Renal cortex interstitium (tissue), 11 donors: ENCODE results near the gene SMARCA4. TPM values are rescaled to one million over a fixed set of nuclear protein-coding genes. Genes with fewer than 3 reads are reported as not detected.
A peak's percentile ranks its signal among the peaks of the same experiment; 100 is the strongest.
"Not testable (repeated sequence)": the region's sequence is repeated elsewhere in the genome, so short reads cannot be mapped to it uniquely, and the experiment has no call there.

Source experiments
- DNase-seq, 11 donors: peaks; one replicate each; pipeline ENCODE4 v3.0.0-alpha.2; 2013; ENCODE audit warnings: low read depth in 9 of 11, low spot score in 4 of 11; ENCODE audit errors: extremely low read depth in 1 of 11
- polyA plus RNA-seq, 3 donors: library from polyadenylated mRNA; unstranded; fragments of 120-200 nt; gene quantifications; one replicate each; pipeline ENCODE4 v1.2.1, GENCODE V29; 2013; ENCODE audit not compliant: insufficient read length in 3 of 3

The SMARCA4 gene
- polyA plus RNA-seq, 3 donors, result 163 to 177 (median 165) TPM

DNA sequence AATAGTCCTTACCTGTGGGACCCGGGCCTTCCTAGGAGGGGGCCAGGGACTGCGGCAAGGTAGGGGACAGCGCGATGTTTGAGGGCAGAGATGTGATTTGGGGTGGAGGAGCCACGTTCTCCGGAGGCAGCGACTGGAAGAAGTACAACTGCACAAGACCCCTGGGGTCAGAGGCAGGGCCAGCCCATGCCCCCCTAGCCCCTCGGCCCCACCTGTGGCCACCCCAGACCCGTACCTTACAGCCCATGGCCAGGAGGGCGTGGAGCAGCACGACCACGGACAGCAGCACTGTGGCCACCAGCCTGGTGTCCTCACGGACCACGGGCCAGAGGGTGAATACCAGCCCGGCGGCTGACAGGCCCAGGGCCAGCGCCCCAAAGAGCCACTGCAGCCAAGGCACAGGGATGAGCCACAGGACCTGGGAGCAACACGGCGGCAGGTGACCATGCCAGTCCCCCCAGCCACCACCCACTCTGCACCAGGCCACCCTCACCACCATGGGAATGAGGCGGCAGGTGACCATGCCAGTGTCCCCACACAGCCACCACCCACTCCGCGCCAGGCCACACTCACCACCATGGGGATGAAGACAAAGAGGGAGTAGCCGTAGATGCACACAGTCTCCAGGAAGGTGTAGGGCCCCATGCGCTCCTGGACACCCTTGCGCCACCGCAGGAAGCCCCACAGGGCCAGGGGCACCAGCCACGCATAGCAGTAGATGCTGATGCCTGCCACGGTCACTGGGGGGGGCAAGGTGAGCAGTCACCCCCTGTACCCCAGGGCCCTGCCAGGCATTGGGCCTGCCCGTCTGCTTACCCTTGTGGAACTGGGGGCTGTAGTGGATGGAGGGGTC lies 37.3 kb upstream of the SMARCA4 start:
- no peak for DNase-seq

DNA sequence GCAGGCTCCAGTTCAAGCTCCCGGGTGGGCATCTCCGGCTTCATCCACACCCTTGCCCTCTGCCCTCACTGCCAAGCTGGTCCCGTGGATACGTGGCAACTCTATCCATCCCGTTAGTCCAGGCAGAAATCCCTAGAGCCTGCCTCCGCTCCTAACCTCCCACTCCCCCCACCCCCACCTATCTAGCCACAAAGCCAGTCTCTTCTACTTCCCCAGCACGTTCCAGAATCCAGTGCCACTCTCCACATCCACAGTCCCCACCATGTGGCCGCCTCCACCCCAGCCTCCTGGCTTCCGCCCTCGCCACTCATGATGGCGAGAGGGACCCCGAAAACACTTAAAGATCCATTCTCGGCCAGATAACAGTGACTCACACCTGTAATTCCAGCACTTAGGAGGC lies 36.2 kb upstream of the SMARCA4 start:
- no peak for DNase-seq

DNA sequence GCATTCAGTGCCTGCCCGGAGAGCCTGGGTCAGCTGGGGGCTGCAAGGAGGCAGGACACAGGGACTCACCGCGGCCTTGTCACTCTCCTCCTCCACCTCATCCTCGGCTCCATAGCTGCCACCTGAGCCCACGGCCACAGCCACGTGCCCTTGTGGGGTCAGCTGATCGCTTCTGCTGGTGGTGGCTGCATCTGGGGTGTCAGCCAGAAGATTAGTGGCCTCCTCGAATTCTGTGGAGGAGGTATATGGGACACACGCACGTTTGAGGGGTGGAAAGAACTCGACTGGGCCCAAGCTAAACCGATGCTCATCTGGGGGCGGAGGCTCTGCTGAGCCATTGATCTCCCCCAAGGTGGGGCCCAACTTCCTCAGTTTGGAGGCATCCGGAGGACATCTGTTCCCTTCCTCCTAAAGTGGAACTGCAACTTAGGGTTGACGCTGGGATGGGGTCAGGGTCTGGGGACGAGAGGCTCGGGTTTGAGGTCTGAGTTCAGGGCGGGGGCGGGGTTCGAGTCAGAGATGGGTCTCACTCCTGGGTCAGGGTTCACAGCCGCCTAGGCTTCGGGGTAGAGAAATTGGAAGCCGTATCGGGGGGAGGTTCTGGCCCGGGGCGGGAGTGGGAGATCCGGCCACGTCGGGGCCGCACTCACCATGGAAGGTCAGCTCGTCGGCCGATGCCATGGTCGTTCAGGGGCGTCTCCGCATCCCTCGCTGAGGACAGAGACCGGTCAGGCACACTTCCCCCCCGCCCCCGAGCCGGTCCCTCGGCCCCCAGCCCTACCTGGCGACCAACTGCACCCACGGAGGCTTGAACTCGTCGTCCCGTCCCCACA lies 32.9 kb upstream of the SMARCA4 start:
- no peak for DNase-seq

DNA sequence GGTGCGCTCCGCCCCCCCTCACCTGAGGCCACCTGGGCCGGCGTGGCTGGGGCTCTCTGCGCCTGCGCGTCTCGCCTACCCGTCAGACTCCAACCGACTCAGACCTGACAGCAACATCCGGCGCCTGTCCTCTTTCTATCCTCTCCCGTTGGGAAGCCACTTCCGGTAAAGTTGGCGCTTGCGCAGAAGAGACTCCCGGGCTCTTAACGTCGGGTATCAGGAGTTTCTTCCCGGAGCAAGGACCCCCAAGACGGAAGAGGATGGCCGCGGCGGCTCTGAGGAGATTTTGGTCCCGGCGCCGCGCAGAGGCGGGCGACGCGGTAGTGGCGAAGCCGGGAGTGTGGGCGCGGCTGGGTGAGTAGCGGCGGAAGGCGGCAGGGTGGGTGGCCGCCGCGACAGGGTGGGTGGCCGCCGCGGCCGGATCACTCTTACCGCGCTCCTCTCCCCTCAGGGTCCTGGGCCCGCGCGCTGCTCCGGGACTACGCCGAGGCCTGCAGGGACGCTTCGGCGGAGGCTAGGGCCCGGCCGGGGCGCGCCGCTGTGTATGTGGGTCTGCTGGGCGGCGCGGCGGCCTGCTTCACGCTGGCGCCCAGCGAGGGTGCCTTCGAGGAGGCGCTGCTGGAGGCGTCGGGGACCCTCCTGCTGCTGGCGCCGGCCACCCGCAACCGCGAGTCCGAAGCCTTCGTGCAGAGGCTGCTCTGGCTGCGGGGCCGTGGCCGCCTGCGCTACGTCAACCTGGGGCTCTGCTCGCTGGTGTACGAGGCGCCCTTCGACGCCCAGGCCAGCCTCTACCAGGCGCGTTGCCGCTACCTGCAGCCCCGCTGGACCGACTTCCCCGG lies 32.0 kb upstream of the SMARCA4 start, which contains the start of the genes TIMM29 and YIPF2:
Gene TIMM29 (plus strand): TSS at position 249 of the 839 bp plus-strand sequence. CDS start 12 bp downstream, at position 261.
Gene YIPF2 (minus strand): TSS at position 77 of the 839 bp plus-strand sequence. CDS start 229 bp downstream, outside the sequence.
- peak; percentile 95 to 99 (median 98) for DNase-seq

DNA sequence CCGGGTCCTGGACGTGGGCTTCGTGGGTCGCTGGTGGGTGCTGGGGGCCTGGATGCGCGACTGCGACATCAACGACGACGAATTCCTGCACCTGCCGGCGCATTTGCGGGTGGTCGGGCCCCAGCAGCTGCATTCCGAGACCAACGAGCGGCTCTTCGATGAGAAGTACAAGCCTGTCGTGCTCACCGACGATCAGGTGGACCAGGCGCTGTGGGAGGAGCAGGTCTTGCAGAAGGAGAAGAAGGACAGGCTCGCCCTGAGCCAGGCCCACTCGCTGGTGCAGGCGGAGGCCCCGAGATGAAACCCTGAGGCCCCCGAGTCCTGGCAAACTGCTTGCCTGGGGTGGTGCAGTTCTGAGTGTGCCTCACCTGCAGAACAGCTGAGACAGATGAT lies 31.4 kb upstream of the SMARCA4 start:
- DNase-seq, result no peak

DNA sequence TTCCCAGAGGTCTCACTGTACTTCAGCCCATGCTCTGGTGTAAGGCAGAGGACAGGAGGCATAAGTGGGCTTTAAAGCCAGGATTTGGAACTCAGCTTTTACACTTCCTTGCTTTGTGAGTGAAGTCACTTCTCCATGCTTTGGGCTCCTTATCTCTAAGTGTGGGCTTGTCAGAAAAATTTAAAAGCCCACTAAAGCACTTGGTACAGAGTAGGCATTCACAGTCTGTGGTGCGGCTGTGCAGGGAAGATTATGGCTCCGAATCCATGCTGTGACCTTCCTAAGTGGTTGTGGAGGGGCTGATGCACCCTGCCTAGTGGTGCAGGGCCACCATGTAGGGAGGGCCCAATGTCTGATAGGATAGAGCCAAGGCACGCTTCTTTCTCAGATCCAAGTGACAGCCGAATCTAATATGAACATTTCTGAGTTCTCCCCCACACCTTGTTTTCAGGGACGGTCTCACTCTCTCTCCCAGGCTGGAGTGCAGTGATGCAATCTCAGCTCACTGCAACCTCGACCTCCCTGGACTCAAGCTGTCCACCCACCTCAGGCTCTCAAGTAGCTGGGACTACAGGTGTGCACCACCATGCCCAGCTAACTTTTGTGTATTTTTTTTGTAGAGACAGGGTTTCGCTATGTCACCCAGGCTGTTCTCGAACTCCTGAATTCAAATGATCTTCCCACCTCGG lies 25.3 kb upstream of the SMARCA4 start:
- DNase-seq, result no peak

DNA sequence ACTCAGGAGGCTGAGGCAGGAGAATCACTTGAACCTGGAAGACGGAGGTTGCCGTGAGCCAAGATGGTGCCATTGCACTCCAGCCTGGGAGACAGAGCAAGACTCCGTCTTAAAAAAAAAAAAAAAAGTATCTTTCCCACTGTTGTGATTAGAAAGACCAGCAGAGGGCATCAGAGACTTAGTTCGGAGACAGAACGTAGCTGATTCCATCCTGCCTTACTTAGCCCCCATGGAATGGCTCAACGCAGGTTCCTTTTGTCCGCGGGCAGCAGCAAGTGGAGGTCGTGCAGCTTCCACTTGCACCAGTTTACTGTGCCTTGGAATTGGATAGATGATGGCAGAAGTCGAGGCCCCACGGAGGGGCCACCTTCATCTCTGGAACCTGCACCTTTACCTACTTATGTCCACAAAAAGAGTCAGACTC lies 24.2 kb upstream of the SMARCA4 start:
- peak in 9 of 11 donors; percentile 57 to 85 (median 76) for DNase-seq

DNA sequence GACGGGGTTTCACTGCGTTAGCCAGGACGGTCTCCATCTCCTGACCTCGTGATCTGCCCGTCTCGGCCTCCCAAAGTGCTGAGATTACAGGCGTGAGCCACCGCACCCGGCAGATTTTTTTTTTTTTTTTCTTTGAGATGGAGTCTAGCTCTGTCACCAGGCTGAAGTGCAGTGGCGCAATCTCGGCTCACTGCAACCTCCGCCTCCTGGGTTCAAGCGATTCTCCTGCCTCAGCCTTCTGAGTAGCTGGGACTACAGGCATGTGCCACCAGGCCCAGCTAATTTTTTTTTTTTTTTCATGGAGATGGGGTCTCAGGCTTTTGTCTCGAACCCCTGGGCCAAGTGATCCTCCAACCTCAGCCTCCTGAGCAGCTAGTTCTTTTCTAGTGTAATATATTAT lies 19.2 kb upstream of the SMARCA4 start:
- DNase-seq, result not testable (repeated sequence)

DNA sequence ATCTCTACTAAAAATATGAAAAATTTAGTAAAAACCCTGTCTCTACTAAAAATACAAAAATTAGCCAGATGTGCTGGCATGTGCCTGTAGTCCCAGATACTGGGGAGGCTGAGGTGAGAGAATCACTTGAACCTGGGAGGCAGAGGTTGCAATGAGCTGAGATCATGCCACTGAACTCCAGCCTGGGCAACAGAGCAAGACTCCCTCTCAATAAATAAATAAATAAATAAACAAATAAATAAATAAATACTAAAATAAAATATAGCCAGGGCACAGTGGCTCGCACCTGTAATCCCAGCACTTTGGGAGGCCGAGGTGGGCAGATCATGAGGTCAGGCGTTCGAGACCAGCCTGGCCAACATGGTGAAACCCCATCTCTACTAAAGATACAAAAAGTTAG lies 17.4 kb upstream of the SMARCA4 start:
- DNase-seq, result not testable (repeated sequence)

DNA sequence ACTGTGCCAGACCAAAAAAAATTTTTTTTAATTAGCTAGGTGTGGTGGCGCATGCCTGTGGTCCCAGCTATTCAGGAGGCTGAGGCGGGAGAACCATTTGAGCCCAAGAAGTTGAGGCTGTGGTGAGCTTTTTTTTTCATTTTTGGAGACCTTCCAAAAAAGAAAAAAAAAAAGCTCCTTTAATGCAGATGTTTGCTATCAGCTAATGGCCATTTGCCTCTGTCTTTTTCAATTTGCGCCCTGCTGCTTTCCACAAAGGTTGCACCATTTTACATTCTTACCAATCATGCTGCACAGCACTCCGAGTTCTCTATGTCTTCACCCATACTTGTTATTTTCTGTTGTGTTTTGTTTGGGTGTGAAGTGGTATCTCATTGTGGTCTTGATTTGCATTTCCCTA lies 15.6 kb upstream of the SMARCA4 start:
- no peak for DNase-seq

DNA sequence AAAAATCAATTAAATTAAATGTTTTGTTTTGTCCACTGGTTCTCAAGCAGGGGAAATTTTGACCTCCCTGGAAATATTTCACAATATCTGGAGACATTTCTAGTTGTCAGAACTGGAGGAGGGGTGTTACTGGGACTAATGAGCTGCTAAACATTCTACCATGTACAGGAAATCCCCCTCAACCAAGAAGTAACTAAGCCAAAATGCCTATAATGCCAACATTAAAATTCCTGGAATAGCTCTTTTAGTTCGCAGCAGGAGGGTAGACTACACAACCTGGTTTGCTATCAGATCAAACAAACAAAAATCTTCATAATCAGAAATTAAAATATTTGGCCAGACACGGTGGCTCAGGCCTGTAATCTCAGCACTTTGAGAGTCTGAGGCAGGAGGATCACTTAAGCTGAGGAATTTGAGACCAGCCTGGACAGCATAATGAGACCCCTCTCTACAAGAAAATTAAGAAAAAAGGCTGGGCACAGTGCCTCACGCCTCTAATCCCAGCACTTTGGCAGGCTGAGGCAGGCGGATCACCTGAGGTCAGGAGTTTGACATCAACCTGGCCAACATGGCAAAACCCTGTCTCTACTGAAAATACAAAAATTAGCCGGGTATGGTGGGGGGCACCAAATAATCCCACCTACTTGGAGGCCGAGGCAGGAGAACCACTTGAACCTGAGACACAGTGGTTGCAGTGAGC lies 13.7 kb upstream of the SMARCA4 start:
- no peak for DNase-seq

DNA sequence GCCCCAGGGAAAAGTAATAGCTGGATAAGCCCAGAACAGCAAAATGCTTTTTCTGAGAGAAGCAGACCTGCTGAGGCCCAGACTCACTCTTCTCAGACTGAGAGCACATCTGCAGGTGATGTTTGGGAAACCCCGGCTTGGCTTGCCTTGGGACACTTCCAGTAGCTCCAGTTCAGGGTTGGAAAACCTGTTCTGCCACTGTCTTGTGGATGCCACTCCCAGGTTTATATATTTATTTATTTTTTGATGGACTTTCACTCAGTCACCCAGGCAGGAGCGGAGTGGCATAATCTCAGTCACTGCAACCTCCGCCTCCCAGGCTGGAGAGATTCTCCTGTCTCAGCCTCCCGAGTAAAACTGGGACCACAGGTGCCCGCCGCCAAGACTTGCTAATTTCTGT lies 8.0 kb upstream of the SMARCA4 start:
- DNase-seq, result no peak

DNA sequence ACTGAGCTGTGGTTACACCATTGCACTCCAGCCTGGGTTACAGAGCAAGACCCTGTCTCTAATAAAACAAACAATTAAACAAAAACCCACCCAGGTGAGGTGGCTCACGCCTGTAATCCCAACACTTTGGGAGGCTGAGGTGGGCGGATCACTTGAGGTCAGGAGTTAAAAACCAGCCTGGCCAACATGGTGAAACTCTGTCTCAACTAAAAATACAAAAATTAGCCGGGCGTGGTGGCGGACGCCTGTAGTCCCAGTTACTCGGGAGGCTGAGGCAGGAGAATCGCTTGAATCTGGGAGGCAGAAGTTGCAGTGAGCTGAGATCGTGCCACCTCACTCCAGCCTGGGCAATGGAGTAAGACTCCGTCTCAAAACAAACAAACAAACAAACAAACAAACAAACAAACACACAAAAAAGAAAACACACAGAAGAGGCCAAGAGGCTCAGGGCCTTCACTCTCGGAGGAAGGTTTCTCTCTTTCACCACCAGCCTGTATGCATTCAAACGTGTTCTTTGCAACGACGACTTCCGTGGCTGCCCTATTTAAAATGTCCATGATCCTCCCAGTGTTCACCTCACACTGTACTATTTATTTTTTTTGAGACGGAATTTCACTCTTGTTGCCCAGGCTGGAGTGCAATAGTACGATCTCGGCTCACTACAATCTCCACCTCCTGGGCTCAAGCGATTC lies 1.4 kb upstream of the SMARCA4 start:
- not testable (repeated sequence) for DNase-seq

DNA sequence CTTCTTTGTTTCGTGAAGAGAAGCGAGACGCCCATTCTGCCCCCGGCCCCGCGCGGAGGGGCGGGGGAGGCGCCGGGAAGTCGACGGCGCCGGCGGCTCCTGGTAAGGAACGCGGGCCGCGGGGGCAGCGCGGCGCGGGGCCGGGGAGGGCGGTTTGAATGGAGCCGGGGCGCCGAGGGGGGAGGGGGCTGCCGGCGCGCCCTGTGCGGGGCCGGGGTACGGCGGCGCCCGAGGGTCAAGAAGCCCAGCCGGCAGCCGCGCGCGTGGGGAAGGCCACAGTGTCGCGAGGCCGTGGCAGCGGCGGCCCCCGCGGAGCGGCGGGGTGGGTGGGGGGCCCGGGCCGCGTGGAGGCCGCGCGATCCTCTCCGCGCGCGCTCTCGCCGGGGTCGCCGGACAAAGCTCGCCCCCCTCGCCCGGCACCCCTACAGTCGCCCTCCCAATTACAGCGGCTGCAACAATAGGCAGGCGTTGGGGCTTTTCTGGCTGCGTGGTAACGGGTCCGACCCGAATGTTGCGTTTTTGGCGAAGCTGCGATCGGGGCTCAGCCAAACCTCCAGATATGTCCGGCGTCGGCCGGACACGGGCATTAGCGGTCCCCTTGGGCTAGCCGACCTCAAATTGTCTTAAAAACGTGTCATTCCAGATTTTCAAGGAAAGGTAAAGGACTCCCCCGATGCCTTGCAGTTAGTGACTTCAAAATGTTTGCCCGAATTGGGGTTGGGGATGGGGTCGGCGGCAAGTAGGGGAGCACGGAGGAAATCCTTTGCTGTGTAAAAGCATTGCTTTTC lies 437 bp downstream of the SMARCA4 start:
- peak in 1 of 11 donors; percentile 49 for DNase-seq

DNA sequence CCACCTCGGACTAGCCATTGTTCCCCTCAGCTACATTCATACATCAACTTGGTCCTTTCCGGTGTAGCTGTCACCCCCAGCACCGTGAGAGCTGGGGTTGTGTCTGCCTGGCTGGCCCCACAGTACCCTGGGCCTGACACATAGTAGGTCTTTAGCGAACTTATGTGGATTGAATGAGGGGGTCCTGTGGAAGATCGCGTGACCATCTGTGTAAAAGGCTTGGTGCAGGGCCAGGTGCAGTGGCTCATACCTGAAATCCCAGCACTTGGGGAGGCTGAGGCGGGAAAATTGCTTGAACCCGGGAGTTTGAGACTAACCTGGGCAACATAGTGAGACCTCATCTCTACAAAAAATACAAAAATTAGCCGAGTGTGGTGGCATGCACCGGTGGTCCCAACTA lies 2.0 kb downstream of the SMARCA4 start:
- DNase-seq, result no peak

DNA sequence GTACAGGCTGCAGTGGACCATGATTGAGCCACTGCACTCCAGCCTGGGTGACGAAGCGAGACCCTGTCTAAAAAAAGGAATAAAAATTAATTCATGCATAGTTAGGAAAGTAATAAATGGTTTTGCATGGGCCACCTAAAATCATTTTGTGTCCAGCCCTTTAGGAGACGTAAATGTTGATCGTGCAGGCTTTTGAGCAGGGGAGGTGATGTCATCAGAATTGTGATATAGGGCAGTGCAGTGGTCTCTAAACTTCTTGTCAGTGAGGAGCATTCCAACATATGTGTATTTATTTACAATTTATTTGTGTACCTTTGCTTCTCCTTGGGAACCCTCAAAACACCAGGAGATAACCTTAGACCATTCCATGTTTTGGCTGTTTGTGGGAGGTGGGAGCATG lies 3.0 kb downstream of the SMARCA4 start:
- no peak for DNase-seq

DNA sequence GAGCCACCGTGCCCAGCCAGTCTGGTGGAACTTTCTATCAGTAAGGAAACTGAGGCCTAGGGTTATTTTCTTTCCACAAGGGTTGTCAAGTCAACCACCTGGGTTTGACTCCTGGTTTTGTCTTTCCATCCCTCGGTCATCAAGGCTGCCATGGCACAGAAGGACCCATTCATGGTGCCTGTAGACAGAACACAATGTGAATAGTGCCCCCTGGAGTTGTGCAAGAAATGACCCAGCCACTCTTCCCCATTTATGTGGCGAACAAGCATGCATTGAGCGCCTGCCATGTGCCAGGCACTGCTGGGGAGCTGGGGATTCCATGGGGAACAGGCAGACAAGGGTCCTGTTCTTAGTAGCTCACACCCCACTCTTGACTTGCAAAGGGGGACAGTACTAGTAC lies 4.1 kb downstream of the SMARCA4 start:
- DNase-seq, result no peak
